ENCODE measurements around the gene CCNF. TPM values are rescaled to one million over a fixed set of nuclear protein-coding genes. Genes with fewer than 3 reads are reported as not detected.

The CCNF gene
- total RNA-seq, 2 donors from 2014 or later: 0.68 to 1.5 TPM

GRCh38 chr16:2467528-2468232 lies 38.4 kb downstream of the CCNF start:
- no peaks in the 10 kb centered on the region for H3K36me3 ChIP-seq
- H3K4me3 ChIP-seq: peak overlapping the region; percentile 73
- ATAC-seq (ENCODE audit: insufficient number of reproducible peaks, low FRiP score, low read depth) (no peak), DNase-seq (ENCODE audit: low spot score) (no peak)
- peaks cover 24 to 32% of the 10 kb centered on the region in 2 donors for H3K4me1 ChIP-seq (ENCODE audit: control insufficient read depth in 1 of 2, low read depth in 2 of 2)
- TF ChIP-seq, protein P1, sequence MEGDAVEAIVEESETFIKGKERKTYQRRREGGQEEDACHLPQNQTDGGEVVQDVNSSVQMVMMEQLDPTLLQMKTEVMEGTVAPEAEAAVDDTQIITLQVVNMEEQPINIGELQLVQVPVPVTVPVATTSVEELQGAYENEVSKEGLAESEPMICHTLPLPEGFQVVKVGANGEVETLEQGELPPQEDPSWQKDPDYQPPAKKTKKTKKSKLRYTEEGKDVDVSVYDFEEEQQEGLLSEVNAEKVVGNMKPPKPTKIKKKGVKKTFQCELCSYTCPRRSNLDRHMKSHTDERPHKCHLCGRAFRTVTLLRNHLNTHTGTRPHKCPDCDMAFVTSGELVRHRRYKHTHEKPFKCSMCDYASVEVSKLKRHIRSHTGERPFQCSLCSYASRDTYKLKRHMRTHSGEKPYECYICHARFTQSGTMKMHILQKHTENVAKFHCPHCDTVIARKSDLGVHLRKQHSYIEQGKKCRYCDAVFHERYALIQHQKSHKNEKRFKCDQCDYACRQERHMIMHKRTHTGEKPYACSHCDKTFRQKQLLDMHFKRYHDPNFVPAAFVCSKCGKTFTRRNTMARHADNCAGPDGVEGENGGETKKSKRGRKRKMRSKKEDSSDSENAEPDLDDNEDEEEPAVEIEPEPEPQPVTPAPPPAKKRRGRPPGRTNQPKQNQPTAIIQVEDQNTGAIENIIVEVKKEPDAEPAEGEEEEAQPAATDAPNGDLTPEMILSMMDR (IDR thresholded peaks at IDR 0.05): peak; percentile 12
- H3K27ac ChIP-seq: no peak overlapping the region
- no peaks in the 10 kb centered on the region for H3K27me3 ChIP-seq (replicated peaks; ENCODE audit: insufficient read depth)
- H3K9me3 ChIP-seq: no peaks in the 10 kb centered on the region

- peaks cover 24 to 36% of the 10 kb centered on the region in 2 donors for H3K4me1 ChIP-seq (ENCODE audit: control insufficient read depth in 1 of 2, low read depth in 2 of 2)
- no peaks in the 10 kb centered on the region for H3K27me3 ChIP-seq (replicated peaks; ENCODE audit: insufficient read depth)
- TF ChIP-seq, protein P1 (IDR thresholded peaks at IDR 0.05): no peak
- H3K27ac ChIP-seq: no peak overlapping the region
- H3K9me3 ChIP-seq: no peaks in the 10 kb centered on the region
- DNase-seq (ENCODE audit: low spot score): no peak
- peak overlapping the region; percentile 73 for H3K4me3 ChIP-seq
- ATAC-seq (ENCODE audit: insufficient number of reproducible peaks, low FRiP score, low read depth): no peak
- no peaks in the 10 kb centered on the region for H3K36me3 ChIP-seq
Measured at GRCh38 chr16:2468233-2468724, 39.0 kb downstream of the CCNF start.

- Histone ChIP-seq H3K27me3 (replicated peaks; ENCODE audit: insufficient read depth) (no peaks in the 10 kb centered on the region), H3K9me3 (no peaks in the 10 kb centered on the region), H3K4me1 (ENCODE audit: control insufficient read depth in 1 of 2, low read depth in 2 of 2) (peaks cover 27 to 41% of the 10 kb centered on the region in 2 donors), H3K27ac (no peak overlapping the region), H3K4me3 (peak overlapping the region; percentile 73), H3K36me3 (no peaks in the 10 kb centered on the region)
- TF ChIP-seq, protein P1 (IDR thresholded peaks at IDR 0.05): no peak
- ATAC-seq (ENCODE audit: insufficient number of reproducible peaks, low FRiP score, low read depth) (no peak), DNase-seq (ENCODE audit: low spot score) (no peak)
Measured at GRCh38 chr16:2468725-2469398, 39.6 kb downstream of the CCNF start.

- no peak for DNase-seq (ENCODE audit: low spot score)
- no peak for ATAC-seq (ENCODE audit: insufficient number of reproducible peaks, low FRiP score, low read depth)
- Histone ChIP-seq H3K27me3 (replicated peaks; ENCODE audit: insufficient read depth) (no peaks in the 10 kb centered on the region), H3K36me3 (no peaks in the 10 kb centered on the region), H3K4me1 (ENCODE audit: control insufficient read depth in 1 of 2, low read depth in 2 of 2) (peaks cover 27 to 41% of the 10 kb centered on the region in 2 donors), H3K4me3 (no peak overlapping the region), H3K27ac (no peak overlapping the region), H3K9me3 (no peaks in the 10 kb centered on the region)
- TF ChIP-seq, protein P1 (IDR thresholded peaks at IDR 0.05): no peak
Measured at GRCh38 chr16:2469399-2470233, 40.4 kb downstream of the CCNF start.

DNA sequence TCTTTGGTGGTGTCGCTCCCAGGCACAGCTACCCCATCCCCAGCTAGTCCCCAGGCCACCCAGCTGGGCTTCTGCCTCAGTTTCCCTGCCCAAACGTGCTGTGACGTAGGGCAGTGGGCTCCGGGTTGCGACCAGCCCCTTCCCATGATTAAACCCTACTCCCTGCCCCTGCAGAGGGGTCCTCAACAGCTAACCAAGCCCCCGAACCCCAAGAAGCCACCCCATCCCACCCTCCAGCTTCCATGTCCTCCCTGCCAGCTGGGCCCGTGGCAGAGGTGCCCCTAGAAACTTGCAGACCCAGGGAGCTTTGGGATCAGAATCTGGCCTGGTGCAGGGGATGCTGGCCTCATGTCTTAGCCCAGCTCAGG lies 41.0 kb downstream of the CCNF start:
- Histone ChIP-seq H3K4me1 (ENCODE audit: control insufficient read depth in 1 of 2, low read depth in 2 of 2) (peaks cover 27 to 41% of the 10 kb centered on the region in 2 donors), H3K9me3 (no peaks in the 10 kb centered on the region), H3K27me3 (replicated peaks; ENCODE audit: insufficient read depth) (no peaks in the 10 kb centered on the region), H3K27ac (no peak overlapping the region), H3K4me3 (no peak overlapping the region), H3K36me3 (no peaks in the 10 kb centered on the region)
- TF ChIP-seq, protein P1 (IDR thresholded peaks at IDR 0.05): no peak
- DNase-seq (ENCODE audit: low spot score) (no peak), ATAC-seq (ENCODE audit: insufficient number of reproducible peaks, low FRiP score, low read depth) (no peak)
